SH-SY5Y (cell line): Measurements from ENCODE around the gene CAMTA1.

Experiments used
- GATA2 ChIP-seq: IDR thresholded peaks from 2 replicates; pipeline ENCODE4 v1.6.1; 2011; ENCODE audit warnings: mild to moderate bottlenecking, low read depth, low read length
- GATA3 ChIP-seq: IDR thresholded peaks from 2 replicates; pipeline ENCODE4 v1.6.1; 2011; ENCODE audit warnings: low read depth, mild to moderate bottlenecking, low read length, moderate library complexity

DNA sequence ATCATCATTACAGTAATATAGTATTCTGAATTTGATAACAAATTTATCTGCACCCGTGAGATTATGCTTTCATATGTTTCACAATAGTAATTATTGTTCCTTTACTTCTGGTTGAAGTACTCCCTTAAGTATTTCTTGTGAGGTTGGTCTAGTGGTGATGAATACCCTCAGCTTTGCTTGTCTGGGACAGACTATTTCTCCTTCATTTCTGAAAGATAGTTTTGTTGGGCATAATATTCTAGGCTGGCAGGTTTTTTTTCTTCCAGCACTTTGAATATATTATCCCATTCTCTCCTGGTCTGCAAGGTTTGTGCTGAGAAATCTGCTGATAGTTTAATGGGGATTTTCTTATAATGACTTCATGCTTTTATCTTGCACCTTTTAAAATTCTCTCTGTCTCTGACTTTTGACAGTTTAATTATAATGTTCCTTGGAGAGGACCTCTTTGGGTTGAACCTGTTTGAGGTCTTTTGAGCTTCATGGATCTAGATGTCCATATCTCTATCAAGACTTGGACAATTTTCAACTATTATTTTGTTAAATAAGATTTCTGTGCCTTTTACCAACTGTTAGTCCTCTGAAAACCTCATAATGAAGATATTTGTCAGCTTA, 614.4 kb downstream of the CAMTA1 start:
- TF ChIP-seq GATA3: no peak
- no peak for TF ChIP-seq GATA2
